HG02840 (cell line): ENCODE results near the gene LMF1.

ENCODE experiments used
- ATAC-seq: cut with Tn5 transposase; IDR thresholded peaks from one replicate; pipeline ENCODE4 v1.9.1; 2021; ENCODE audit warnings: mild to moderate bottlenecking, moderate library complexity, moderate number of reproducible peaks; ENCODE audit not compliant: unreplicated experiment, low FRiP score

The LMF1 gene

DNA sequence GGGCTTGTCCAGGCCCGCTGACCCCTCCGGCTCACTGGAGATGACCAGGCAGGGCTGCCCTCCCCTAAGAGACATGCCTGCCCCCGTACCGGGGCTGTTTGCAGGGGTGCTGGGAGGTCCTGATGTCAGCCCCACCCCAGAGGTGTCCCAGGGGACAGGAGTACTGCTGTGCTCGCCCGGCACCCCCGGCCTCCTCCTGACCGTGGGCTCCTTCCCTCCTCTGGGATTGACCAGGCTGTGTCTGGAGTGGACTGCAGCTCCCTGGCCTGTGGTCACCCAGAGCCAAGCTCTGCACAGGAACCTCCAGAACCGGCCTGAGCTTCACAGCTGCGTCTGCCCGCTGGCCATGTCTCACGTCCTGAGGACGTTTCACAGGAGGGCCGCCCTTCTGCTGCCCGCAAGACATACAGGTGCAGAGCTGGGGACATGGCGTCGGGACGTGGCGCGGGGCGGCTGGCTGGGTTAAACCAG, 53.2 kb downstream of the LMF1 start:
- ATAC-seq = no peak

DNA sequence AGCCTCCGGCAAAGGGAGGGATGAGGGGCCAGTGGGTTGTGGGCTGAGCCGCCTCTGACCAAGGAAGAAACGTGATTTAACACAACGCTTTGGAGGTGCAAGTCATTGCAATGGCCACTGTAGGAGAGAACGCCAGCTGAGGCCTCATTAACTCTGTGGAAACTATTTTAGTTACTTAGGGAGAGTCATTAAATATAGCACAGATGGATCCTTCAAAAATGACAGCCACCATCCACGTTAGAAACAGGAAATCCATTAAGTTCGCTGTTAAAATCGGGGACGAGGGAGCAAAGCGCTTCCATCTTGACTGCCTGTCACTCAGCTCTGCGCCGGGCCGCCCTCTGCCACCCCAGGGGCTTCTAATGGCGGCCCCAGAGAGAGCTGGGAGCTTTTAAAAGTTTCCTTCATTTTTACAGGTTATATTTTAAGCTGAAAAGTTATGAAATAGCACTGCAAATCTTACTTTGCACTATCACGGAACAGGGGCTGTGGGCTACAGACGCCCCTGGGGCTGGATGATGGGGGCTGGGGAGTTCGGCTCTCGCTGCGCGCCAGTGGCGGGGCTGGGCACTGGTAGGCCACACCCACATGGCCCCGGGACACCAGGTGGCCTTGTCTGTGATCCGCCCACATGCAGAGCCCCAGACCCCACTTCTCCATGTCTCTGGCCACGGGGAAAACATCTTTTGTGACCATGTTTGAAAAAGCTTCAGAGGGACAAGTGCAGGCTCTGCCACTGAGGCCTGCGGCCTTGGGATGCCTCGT, 54.6 kb downstream of the LMF1 start:
- no peak for ATAC-seq

DNA sequence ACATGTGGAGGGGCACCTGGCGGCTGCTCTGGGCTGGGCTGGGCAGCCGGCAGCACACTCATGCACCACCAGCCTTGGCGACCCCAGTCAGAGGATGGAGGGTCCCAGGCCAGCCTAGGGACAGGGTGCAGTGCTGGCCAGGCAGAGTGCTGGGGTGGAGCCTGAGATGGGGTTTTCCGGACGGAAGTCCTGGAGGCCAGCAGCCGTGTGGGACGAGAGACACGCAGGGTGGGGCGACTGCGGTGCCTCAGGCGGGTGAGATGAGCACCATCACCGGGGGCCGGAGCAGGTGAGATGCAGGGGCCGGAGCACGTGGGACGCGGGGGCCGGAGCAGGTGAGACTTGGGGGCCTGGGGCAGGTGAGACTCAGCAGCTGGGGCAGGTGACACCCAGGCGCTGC, 55.2 kb downstream of the LMF1 start:
- ATAC-seq = no peak

DNA sequence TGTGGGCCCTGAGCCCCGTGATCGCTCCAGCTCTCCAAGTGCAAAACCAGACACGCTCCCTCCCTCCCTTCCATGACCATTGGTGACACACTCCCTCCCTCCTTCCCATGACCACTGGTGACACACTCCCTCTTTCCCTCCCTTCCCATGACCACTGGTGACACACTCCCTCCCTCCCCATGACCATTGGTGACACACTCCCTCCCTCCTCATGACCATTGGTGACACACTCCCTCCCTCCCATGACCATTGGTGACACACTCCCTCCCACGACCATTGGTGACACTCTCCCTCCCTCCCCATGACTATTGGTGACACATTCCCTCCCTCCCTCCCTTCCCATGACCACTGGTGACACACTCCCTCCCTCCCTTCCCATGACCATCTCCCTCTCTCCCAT, 56.3 kb downstream of the LMF1 start:
- ATAC-seq = no peak

DNA sequence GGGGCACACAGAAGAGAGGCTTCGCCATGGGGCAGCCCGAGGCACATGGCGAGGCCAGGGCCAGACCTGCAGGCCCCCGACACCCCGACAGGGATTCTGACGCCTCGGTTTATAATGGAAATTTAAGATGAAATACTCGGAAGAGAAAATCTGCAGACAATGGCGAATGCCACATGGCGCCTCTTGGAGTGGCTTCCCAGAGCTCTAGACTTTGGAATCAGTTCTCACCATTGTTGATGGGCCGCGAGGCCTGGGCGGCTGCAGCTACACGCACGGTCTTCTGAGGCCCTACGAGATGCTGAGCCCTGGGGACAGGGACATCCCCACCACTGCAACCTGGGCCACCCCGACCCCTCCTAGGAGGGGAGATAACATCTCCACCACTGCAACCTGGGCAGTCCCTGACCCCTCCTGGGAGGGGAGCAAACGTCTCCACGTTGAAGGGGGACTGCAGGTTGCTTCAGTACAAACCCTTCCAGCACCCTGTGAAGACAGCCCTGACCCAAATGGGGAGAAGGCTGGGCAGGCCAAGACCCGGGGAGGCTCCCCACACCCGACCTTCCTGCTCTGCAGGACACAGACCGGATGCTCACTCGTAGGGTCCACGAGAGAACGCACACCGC, 56.9 kb downstream of the LMF1 start:
- ATAC-seq = no peak

DNA sequence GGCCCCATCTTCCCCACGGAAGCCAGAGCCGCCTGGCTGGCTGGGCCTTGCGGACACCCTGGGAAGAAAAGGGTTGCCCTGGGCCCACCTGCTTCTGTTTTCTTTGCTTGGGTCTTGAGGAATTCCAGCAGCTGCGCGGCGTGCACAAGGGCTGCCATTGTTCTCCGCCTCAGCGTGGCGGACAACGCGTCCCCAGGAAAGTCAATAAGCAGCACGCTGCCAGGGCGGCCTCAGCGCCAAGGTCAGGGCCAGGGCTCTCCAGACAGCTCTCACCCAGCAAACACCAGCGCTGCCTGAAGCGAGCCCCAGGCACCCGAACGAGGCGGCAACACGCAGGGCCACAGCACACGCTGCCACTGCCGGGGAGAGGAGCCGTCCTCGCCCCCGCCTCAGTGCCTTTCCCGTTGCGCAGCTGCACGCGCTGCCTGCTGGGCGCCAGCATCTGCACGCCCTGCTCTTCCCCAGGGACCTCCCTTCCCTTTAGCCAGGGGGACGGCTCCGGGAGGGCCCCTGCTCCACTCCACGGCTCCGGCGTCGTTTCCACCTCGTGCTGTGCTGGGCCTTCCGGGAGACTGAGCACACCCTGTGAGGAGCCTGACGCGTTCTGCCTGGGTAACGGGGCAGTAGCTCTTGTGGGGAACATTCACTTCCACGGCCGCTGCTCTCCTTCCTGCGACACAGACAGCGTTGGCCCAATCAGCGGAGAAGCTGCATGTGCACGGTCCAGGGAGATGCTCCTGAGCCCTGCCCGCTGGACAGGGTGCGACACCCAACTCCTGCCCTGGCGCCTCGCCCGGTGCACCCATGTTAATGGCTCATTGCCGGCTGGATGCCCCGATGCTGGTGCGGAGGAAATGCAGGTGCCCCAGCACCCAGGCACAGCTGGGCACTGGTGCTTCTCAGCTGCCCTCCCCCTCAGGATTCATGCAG, 57.8 kb downstream of the LMF1 start:
- ATAC-seq = no peak

DNA sequence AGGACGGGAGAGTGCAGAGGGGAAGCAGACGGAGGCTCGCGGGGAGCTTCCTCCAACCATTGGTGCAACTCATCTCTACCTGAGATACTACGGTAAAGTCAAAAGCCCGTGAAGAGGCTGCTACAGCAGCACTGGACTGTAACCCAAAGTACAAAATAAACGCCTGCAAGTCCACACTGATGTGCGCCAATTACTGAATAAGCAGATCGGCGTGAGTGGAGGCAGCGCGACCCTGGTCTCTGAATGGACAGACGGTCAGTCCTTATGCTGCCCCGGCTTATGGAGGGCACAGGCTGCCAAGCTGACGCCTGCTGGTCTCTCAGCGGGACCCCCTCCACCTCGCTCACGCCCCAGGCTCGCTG, 58.5 kb downstream of the LMF1 start:
- ATAC-seq = no peak

DNA sequence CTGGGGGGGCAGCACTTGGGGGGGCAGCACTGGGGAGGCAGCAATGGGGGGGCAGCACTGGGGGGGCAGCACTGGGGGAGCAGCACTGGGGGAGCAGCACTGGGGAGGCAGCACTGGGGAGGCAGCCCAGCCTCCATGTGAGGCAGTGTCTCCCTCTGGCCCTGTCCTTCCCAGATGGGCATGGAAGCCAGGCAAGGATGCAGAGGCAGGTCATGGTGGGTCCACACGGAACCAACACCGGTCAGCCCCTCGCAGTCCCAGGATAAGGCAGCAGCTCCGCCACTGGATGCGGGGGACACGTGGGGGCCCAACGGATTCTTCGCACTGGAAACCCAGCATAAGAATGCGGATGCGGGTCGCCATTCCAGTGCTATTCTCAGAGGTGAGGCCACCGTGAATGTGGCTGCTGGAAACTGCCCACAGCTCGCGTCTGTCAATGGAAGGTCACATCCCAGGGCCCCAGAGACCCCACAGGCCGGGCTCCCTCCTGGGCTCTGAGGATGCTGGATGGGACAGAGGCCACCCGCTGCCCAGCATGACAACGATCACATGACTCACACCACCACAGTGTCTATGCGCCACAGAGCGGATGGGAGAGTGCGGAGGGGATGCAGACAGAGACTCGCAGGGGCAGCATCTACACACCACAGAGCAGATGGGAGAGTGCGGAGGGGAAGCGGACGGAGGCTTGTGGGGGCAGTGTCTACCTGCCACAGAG, 59.0 kb downstream of the LMF1 start:
- ATAC-seq = no peak

DNA sequence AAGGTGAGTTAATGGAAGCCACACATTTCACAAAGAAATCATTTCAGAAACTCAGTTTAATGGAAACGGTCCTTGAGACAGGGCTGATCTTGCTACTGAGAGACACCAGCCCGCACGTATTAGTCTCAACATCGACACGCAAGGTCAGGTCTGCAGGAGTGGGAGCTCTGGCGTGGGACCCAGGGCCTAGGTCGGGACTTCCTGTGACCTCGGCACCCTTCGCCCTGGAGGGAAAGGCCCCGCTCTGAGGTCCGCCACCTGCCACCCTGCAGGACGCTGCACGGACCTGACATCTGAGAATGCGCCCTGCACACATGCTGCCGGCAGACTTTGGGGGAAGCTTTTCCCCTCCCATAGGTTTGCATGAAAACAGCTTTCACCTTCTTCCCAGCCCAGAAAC, 59.7 kb downstream of the LMF1 start:
- ATAC-seq = no peak

DNA sequence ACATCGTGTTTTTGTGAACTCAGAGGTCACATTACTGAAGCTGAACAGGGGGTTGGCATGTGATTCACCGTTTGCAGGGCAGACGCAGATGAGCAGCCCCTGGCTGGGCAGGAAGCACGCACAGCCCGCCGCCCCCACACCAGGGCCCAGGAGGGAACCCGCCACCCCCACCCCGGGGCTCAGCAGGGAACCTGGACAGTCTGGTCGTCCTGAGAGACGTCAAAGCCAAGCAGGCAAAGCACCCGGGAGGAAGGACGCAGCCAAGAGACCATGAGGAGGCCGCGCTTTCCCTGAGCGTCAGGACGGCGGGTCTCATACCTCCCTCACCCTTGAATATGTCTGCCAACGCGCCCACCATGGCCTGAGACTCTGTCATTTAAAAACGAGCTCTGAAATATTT, 60.6 kb downstream of the LMF1 start:
- ATAC-seq = no peak

DNA sequence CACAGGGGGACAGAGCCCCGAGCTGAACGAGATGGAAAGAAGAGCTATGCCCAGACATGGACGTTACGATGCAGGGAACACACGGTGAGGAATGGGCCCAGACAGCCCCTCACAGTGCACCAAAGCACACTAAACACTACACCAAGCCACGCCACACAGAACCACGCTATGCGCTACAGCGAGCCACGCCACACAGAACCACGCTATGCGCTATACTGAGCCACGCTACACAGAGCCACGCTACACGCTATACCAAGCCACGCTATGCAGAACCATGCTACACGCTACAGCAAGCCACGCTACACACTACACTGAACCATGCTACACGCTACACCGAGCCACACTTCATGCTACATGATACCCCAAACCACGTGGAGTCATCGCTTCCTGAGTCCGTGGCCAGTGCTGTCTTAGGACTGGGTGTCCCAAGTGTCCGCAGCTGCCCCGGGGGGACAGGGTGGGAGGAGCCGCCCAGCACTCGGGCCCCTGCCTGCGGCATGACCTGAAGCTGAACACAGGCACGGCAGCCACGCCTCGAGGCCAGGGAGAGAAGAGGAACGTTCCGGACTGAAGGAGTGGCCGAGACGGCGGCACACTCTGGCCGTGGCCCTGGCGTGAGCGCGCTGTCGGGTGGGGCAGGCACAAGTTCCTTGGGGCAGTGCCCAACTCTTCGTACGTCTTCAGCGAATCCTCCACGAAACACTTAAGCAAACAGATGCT, 61.3 kb downstream of the LMF1 start:
- ATAC-seq = no peak

DNA sequence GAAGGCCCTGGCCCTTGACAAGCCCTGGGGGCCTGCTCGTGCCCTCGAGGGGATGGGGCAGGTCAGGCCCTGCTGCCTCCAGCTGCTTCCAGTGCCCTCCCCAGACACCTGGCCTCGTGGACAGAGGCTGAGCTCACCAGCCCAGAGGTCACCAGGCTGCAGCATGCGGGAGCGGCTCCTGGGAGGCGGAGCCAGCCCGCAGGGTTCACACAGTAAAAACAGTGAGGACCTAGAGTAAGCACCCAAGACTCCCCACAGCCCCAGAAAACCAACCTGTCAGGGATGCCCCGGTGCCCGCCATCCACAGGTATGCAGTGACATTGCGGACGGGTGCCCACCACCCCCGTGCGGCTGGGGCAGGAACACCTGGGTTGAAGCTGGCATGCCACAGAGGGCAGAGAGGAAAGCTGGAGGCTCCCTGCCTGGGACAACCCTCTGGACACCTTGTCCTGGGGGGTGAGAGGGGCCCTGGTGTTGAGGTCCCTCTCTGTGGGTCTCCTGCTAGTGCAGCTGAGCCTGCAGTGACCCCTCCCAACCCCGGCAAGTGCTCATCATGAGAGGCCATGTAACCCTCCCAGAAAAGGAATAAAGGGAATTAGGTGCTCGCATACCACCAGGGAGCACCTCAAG, 62.1 kb downstream of the LMF1 start:
- ATAC-seq = no peak

DNA sequence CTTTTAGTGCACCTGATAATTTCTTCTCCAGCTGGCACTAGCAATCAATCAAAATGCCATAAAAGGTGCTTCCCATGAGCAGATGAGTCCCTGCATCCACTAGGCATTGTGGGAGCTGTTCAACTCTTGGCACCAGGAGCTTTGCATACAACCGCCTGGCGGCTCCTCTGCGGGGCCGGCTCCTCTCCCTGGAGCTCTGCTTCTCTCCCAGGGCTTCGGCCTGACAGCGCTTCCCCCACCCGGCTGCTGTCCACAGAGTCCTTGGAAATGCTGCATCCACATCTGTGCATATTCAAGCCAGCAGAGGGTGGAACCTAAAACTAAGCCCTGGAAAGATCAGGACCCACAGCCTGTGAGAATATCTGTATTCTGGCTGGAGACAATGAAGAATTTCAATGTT, 62.9 kb downstream of the LMF1 start:
- no peak for ATAC-seq

DNA sequence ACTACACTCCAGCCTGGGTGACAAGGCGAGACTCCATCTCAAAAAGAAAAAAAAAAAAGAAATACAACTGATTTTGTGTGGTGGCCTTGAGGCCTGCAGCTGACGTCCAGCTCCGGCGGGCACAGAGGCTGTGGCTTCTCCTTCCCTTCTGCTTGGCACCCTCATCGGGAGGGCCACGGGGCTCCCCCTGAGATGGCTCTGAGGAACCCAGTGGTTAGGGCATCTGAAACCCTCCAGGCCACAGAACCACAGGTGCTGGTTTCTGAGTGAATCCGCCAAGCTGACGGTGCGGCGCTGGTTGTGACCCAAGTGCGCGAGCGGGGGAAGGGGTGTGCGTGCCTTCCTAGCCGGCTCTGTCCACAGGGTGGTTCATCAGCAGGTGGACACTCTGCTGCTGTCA, 63.4 kb downstream of the LMF1 start:
- no peak for ATAC-seq

DNA sequence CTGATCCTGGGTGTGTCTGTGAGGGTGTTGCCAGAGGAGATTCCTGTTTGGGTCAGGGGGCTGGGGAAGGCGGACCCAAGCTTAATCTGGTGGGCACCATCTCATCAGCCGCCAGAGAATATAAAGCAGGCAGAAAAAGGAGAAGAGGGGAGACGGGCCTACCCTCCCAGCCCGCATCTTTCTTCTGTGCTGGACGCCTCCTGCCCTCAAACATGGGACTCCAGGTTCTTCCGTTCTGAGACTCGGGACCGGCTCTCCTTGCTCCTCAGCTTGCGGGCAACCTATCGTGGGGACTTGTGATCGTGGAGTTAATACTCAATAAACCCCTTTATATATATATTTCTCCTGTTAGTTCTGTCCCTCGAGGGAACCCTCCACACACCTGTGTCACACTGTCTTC, 64.5 kb downstream of the LMF1 start:
- no peak for ATAC-seq

DNA sequence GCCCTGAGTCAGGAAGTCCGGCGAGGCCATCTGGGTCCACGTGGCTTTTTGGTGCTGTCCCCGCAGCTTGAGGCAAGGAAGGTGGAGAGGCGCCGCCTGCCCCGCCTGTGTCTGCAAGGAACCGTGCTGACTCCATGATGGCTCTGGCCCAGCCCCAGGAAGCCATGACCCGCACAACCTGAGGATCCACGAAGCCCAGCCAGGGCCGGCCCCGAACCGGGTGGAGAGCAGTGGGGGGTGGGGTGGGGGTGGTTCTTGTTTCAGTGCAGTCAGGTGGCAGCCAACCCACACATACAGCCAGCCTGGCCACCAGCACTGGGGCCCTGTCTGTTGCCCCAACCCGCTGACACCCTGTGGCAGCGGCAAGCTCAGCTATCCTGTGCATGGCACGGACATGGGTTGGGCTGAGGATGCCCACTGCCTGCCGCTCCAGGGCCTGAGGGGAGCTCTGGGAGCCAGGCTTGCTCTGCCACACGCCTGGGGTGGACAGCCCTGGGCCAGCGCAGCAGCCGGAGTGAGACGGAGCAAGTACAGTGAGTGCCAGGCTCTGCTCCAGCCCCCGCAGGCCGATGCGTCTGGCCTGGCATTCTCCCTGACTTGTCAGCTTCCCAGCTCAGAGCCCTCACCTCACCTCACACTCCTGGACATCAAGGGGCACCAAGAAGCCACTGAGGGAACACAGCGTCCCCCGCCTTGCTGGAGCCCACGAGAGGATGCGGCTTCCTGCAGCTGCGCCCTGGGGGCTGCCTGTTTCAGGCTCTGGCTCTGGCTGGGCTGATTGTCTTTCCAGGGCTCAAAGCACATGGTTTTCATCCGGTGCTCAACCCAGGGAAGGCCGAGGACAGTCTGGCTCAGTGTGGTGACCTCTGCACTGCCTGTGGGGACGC, 68.8 kb downstream of the LMF1 start:
- no peak for ATAC-seq

DNA sequence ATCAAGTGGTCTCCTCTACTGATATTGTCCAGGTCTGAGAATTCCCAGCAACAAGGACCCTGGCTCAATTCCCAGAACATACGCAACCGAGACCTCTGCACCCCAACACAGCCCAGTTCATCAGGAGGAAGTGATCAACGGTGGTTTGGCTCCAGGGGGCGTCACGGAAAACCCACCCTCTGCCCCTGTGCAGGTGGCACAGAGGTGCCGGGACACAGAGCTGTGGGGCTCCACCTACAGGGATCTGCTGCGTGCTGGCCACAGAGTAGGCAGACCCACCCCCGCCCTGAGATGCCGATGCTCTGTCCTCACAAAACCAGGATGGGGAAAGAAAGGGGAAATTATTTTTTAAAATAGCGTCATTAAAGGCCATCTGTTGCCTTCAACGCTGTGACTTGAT, 69.6 kb downstream of the LMF1 start:
- no peak for ATAC-seq

DNA sequence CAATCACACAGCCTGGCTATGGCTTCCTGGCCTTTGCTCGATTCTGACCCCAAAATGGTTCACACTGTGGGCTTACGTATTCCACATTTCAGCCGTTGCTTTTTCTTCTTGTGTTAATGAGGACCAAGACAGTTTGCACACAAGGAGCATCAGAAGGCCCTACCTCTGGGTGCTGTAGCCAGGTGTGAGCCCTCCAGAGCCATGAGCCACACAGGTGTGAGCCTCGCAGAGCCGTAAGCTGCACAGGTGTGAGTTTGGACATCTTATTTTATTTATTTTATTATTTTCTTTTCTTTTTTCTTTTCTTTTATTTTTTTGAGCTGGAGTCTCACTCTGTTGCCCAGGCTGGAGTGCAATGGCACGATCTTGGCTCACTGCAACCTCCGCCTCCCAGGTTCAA, 70.6 kb downstream of the LMF1 start:
- ATAC-seq = no peak

DNA sequence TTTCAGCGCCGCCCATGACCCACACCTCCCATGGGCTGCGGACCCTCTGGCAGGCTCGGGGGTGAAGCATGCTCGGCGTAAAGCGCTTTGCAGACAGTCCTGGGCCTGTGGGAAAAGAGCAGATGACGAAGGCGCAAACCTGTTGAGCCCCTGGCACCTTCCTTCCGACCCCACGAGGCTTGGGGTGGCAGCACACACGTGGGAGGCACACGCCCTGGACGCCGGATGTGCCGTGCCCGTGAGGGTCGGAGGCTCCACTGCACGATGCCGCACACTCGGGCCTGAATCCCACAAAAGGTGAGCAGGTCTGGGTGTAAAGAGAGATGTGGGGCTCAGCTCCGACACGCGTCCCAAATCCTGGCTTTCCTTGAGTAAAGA, 71.1 kb downstream of the LMF1 start:
- no peak for ATAC-seq
